Measurements from ENCODE around the gene CARD9. TPM values are rescaled to one million over a fixed set of nuclear protein-coding genes. Genes with fewer than 3 reads are reported as not detected.

CARD9 gene
- total RNA-seq, 3 donors from 2014 or later (not counting 1 experiment from before 2014, with no cell fraction given): 1.6 to 4.2 (median 4.0) TPM

DNA sequence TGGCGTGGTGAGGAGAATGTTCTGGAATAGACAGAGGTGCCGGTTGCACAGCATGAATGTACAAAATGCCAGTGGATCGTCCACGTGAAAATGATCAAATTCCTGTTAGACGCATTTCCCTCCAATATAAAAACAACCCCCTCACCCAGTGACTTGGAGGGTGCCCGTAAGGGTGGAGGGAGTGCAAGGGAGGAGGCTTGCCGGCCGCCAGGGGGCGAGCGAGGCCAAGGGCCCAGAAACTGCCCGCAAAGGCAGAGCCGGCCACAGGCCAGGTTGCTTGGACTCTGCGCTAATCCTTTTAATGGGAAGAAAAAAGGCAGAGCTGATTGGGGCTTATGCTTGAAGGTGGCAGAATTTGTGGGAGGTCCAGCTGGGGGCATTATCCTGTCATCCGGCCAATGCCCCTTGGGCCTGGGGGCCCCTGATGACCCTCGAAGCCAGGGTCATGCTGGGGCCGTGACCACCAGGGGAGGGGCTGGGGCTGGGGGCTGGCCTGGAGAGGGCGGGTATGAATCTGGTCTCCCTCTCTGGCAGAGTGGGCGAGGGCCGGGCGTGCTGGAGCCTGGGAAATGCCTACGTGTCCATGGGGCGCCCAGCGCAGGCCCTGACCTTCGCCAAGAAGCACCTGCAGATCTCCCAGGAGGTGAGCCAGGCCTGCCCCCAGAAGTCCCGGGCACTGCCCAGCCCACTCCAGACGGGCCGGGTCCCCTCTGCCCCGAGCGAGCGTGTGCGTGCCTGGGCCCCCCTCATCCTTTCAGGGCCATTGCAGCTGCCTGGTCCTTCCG lies 34.1 kb downstream of the CARD9 start:
- intact Hi-C loops (cut with micrococcal nuclease): no loop called here
- H3K4me3 Mint-ChIP-seq: no peak overlapping the region
- ATAC-seq: peak; percentile 48 to 57 (median 51)
- no peaks in the 10 kb centered on the region for H3K27me3 Mint-ChIP-seq (ENCODE audit: low read depth in 2 of 2)
- H3K27ac ChIP-seq (ENCODE audit: low read length): no peak overlapping the region
- 85% methylated on average over 29 of the region's 32 CpGs for WGBS (ENCODE audit: insufficient coverage)
- H3K36me3 ChIP-seq (ENCODE audit: control insufficient read depth, insufficient read depth, low read length): no peaks in the 10 kb centered on the region
- DNase-seq: peak in 1 of 2 donors; percentile 55
- no peaks in the 10 kb centered on the region for H3K36me3 Mint-ChIP-seq
- TF ChIP-seq, protein P1, sequence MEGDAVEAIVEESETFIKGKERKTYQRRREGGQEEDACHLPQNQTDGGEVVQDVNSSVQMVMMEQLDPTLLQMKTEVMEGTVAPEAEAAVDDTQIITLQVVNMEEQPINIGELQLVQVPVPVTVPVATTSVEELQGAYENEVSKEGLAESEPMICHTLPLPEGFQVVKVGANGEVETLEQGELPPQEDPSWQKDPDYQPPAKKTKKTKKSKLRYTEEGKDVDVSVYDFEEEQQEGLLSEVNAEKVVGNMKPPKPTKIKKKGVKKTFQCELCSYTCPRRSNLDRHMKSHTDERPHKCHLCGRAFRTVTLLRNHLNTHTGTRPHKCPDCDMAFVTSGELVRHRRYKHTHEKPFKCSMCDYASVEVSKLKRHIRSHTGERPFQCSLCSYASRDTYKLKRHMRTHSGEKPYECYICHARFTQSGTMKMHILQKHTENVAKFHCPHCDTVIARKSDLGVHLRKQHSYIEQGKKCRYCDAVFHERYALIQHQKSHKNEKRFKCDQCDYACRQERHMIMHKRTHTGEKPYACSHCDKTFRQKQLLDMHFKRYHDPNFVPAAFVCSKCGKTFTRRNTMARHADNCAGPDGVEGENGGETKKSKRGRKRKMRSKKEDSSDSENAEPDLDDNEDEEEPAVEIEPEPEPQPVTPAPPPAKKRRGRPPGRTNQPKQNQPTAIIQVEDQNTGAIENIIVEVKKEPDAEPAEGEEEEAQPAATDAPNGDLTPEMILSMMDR (IDR thresholded peaks at IDR 0.05): peak; percentile 59
- H3K27ac Mint-ChIP-seq: no peak overlapping the region
- peaks cover 0 to 7% of the 10 kb centered on the region in 2 donors for H3K4me1 Mint-ChIP-seq
- peaks cover 7% of the 10 kb centered on the region for H3K4me1 ChIP-seq (ENCODE audit: control insufficient read depth, insufficient read depth, low read length)
- H3K9me3 ChIP-seq (ENCODE audit: control insufficient read depth, insufficient read depth, low read length): no peaks in the 10 kb centered on the region
- no peak overlapping the region for H3K4me3 ChIP-seq (ENCODE audit: low read length)
- H3K27me3 ChIP-seq (ENCODE audit: control insufficient read depth, insufficient read depth, low read length): no peaks in the 10 kb centered on the region
- no peaks in the 10 kb centered on the region for H3K9me3 Mint-ChIP-seq

DNA sequence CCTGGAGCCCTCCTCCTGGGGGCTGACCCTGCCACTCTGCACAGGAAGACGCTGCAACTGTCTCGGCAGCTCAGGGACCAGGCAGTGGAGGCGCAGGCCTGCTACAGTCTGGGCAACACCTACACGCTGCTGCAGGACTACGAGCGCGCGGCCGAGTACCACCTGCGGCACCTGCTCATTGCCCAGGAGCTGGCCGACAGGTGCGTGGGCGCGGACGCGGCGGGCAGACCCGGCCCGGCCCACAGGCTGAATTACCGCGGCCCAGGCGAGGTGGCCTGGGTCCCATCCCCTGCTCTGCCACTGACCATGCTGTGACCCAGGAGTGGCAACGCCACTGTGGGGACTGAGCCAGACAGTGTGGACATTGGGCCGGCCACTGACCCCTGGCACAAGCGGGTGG lies 35.0 kb downstream of the CARD9 start:
- intact Hi-C loops (cut with micrococcal nuclease): no loop called here
- Histone ChIP-seq H3K36me3 (ENCODE audit: control insufficient read depth, insufficient read depth, low read length) (no peaks in the 10 kb centered on the region), H3K4me3 (ENCODE audit: low read length) (no peak overlapping the region), H3K27ac (ENCODE audit: low read length) (no peak overlapping the region), H3K9me3 (ENCODE audit: control insufficient read depth, insufficient read depth, low read length) (no peaks in the 10 kb centered on the region), H3K4me1 (ENCODE audit: control insufficient read depth, insufficient read depth, low read length) (peaks cover 7% of the 10 kb centered on the region), H3K27me3 (ENCODE audit: control insufficient read depth, insufficient read depth, low read length) (no peaks in the 10 kb centered on the region)
- H3K36me3 Mint-ChIP-seq: no peaks in the 10 kb centered on the region
- WGBS (ENCODE audit: insufficient coverage): 94% methylated on average over 25 of the region's 25 CpGs
- H3K27ac Mint-ChIP-seq: no peak overlapping the region
- DNase-seq (no peak), ATAC-seq (no peak)
- TF ChIP-seq, protein P1 (IDR thresholded peaks at IDR 0.05): no peak
- peaks cover 0 to 7% of the 10 kb centered on the region in 2 donors for H3K4me1 Mint-ChIP-seq
- no peak overlapping the region for H3K4me3 Mint-ChIP-seq
- H3K9me3 Mint-ChIP-seq: no peaks in the 10 kb centered on the region
- H3K27me3 Mint-ChIP-seq (ENCODE audit: low read depth in 2 of 2): no peaks in the 10 kb centered on the region

DNA sequence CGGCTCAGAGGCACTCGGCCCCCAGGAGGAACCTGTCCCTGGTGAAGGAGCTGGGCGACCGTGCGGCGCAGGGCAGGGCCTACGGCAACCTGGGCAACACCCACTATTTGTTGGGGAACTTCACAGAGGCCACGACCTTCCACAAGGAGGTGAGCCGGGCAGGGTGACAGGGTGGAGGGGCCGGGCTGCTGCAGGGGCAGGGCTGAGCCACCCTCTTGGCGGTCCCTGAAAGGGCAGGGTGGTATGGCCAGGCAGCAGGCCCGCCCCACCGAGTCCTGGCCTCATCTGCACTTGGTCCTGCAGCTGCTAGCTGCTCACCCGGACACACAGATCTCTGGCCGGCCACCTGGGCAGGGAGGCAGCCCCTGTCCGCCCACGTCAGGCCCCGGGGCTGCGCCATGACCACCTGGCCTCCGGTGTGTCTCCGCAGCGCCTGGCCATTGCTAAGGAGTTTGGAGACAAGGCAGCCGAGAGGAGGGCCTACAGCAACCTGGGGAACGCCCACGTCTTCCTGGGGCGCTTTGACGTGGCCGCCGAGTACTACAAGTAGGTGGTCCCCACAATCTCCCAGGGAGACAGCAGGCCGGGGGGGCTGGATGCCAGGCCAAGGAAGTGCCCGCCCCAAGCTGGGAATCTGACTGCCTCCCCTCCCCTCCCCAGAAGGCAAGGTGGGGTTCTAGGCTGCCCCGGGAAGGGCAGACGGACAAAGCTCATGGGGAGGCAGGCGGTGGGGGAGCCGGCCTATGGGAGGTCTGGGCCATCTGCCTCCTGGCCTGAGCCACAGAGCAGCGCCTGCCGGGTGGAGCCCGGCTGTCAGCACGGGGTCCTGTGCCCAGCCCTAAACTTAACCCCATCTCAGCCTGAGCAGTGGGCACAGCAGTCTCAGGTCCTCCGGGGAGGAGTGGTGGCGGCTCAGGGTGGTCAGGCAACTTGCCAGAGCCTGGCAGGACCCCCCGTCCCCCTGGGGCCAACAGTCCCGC lies 35.8 kb downstream of the CARD9 start:
- H3K27ac ChIP-seq (ENCODE audit: low read length): no peak overlapping the region
- no peaks in the 10 kb centered on the region for H3K9me3 Mint-ChIP-seq
- no peaks in the 10 kb centered on the region for H3K9me3 ChIP-seq (ENCODE audit: control insufficient read depth, insufficient read depth, low read length)
- H3K4me3 ChIP-seq (ENCODE audit: low read length): no peak overlapping the region
- H3K4me1 ChIP-seq (ENCODE audit: control insufficient read depth, insufficient read depth, low read length): peaks cover 3% of the 10 kb centered on the region
- H3K4me3 Mint-ChIP-seq: no peak overlapping the region
- H3K36me3 Mint-ChIP-seq: no peaks in the 10 kb centered on the region
- no peaks in the 10 kb centered on the region for H3K27me3 Mint-ChIP-seq (ENCODE audit: low read depth in 2 of 2)
- no peak for ATAC-seq
- TF ChIP-seq, protein P1 (IDR thresholded peaks at IDR 0.05): no peak
- peaks cover 0 to 7% of the 10 kb centered on the region in 2 donors for H3K4me1 Mint-ChIP-seq
- no peaks in the 10 kb centered on the region for H3K27me3 ChIP-seq (ENCODE audit: control insufficient read depth, insufficient read depth, low read length)
- DNase-seq: no peak
- H3K36me3 ChIP-seq (ENCODE audit: control insufficient read depth, insufficient read depth, low read length): no peaks in the 10 kb centered on the region
- no peak overlapping the region for H3K27ac Mint-ChIP-seq
- WGBS (ENCODE audit: insufficient coverage): 90% methylated on average over 43 of the region's 43 CpGs
- intact Hi-C loops (cut with micrococcal nuclease): no loop called here
